IPS DF 4.7 (cell line): ENCODE data around the gene SKOR1.

Source experiments
- DNase-seq: peaks from one replicate; pipeline ENCODE4 v3.0.0-alpha.2; 2013; ENCODE audit warnings: low spot score; ENCODE audit errors: extremely low read depth

The SKOR1 gene

DNA sequence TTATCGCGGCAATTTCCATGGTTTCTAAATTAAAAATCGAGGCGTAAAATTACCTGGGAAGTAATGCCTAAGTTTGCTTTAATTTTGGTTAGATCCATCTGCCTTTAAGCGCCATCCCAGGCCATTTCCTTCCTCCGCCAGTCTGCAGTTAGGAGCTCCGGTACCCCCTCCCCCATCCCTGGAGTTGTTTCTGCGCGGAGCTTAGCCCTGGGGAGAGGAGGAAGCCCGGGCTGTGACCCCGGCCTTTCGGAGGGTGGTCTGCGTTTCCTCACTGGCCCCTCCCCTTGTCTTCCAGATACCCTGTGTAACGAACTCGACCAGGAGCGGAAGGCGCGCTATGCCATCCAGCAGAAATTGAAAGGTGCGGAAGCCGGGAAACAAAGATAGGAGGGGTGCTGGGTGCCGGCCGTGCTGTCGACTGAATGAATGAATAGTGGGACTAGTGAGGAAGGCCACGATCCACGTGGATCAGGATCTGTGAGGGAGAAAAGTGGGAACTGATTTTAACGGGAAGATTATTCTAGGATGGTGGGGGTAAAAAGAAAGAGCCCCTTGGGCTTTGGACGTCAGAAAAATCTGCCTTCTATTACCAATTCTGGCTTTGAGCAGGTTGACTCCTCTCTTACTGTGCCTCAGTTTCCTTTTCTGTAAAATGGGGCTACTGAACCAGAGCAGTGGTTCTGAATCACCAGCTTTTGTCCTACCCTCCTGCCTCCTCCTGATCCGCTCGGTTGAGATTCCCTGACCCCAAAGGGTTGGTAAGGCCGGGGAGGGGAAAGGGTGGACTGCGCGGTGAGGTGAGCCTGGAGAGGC lies 7.8 kb downstream of the SKOR1 start:
- no peak for DNase-seq

DNA sequence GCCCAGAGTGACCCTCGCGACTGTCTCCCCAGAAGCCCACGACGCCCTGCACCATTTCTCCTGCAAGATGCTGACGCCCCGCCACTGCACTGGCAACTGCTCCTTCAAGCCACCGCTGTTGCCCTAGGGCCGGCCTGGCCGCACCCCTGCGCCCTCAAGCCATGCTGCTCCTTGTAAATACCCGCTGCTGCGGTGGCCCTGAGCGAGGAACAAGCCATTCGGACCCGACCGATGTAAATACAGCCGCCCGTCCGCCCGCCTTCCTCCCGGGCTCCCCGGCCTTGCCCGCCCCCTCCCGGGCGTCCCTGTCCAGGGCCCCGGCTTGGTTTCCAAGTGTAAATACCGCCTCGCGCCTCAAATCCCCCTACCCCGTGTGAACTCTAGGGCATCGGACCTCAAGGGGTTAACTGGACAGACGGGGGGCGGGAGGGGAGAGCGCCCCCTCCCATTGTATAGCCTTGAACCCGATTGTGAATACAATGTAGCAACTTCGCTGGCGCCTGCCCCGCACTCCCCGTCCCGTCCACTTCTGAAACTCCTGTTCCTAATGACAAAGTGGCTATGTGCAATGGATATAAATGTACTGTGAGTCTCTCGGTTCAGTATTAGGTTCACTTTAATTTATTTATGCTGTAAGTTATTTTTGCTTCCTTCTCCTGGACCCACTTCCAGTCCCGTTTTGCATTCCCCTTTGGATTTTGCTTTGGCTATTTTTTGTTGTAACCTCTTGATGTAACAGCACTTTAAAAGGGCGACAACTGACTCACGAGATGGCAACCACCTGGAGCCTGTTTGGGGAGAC lies 8.6 kb downstream of the SKOR1 start:
- DNase-seq = no peak

DNA sequence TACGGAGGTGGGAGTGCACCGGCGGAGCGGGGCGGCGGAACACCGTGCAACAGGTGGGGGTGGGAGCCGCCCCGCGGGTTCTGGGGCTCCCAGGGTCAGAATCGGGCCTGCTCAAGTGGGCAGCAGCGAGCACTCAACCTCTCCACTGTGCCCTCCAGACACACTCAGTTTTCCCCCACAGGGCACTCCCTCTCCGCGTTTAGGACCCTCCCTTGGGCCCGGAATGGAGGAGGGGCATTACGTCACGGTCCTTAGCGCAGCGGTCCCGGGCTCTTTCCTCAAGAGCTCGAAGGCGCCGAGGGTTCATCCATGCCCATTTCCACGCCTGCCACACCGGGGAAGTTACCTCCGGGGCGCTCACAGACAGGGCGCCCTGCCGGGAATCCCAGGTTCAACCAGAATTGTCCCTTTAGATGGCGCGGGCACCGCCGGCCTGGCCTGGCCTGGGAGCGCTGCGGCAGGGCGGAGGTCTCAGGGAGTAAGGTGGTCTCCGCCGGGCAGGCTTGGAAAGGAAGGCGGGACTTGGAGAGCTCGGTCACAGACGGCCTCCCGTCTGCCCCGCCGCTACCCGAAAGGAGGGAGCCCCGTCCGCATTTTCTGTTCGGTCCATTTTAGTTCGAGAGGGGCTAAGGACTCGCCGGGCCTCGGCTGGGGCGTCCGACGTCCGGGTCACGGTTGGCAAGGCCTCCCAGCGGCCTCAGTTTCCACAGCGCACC lies 9.4 kb downstream of the SKOR1 start:
- DNase-seq = no peak

DNA sequence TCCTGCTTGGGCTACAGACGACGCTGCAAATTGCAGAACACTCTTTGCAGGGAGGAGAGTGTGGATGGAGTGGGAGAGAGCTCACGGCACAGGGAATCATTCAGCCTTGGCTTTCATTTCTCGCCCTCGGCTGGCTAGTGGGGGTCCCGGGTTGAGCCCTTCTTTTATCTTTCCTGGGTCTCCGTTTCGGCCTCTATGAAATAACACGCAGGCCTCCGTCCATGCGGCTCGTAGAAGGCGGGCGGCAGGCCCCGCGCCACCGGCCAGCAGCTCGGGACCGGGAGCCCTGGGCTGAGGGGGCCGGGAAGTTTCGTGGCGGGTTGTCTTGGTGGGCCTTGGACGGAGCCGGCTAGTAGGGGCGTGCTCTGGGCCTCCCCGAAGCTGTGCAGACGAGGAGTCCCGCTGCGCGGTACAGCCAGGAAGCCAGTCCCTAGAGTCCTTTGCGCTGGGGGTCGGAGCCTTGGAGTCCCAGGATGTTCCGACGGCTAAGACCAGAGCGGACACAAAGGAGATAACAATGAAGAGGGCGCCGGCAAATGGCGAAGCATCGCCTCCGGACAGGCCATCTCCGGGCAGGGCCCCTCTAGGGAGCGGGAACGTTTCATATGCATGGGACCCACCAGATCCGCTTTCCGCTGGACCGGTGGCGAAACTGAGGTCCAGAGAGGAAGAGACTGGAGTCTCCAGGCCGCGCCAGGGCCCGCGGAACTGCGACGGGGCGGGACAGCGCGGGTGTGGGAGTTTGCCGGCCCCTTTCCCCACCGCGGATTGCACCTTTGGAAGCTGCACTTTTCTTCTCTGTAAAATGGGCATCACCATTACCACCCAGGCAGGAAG lies 10.2 kb downstream of the SKOR1 start:
- no peak for DNase-seq

DNA sequence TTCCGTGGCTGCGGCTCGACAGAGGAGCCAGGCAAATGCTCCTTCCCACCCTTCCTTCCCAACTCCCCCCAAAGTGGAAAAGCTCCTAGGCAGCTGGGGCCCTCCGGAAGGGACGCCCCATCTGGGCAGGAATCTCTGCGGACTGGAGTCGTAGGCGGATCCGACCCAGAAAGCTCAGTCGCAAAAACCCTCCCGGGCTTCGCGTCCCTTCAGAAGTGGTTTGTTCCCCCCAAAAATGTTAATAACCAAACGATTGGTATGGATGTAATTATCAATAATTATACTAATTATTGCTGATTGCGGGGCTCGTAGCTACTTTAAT lies 10.8 kb downstream of the SKOR1 start:
- no peak for DNase-seq

DNA sequence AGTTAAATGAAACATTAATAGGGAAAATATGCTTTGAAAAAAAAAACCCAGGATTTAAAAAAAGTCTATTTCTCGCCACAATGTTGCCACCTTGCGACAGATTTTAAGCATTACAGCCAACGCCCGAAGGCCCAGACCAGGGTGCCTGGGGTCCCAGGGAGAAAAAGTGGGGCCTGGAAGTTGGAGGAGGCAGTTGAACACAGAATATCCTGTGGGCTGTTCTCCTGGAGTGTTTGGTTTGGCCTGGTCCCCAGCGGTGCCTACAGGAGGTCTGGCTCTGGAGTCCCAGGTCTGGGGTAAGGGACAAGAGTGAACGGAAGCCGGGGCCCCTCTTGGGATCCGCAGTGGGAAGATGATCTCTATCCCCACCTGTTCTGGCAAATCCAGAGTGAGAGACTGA lies 11.2 kb downstream of the SKOR1 start:
- no peak for DNase-seq

DNA sequence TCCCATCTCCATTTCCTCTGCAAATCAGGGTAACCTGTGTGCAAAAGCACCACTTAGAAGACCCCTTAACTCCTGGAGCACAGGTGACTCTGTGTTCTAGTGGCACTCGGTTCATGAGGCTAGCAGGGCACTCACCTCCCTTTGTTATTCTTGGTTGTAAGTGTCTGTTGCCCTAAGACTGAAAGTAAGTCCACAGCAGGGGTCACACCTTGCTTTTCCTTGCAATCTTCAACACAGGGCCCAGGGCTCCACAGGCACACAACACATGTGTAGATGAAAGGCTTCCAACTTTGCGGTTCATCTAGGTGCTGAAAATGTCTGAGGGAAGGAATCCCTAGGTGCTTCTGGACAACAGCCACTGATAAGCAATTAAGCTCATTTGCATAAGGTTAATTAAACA lies 11.6 kb downstream of the SKOR1 start:
- no peak for DNase-seq

DNA sequence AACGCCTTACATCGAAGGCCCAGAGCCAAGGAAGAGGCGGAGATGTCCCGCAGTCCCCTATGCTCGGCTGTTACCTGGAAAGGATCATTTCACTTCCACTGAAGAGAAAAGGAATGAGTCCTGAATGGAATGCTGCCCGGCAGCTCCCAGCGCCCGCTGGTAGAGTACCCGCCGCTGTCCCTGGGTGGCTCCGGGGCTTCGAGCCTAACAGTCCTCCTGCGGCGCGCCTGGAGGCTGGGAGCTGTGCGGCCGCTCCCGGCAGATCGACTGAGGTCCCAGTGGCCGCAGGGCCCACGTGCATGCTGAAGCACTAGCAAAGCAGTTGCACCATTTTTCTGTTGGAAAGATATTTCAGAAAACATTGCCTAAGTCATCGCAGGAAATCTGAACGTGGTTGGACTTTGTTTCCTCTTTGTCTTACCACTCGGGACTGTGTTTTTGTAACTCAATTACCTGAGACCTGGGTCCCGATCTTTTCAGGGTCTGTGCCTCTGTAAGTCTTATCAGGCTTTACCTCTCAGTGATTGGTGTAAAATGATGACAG lies 13.6 kb downstream of the SKOR1 start:
- DNase-seq = no peak

DNA sequence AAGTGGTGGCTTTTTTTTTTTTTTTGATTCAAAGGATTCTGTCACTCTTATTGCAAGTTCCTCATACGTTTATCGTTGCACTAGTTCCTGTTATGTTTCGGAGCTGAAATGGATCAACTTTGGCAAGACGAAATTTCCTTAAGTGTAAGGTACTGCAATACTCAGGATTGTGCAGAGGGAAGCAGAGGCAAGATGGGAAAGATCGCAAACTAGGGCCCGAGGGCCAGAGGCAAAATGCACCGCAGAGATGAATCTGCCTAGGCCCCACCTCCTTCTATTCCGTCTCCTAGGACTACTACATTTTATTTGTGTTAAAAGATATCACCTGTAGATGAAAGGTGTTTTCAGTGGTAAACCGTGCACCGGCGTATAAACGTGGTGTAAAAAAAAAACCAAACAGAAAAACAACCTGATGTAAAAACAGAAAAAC lies 14.2 kb downstream of the SKOR1 start:
- no peak for DNase-seq

DNA sequence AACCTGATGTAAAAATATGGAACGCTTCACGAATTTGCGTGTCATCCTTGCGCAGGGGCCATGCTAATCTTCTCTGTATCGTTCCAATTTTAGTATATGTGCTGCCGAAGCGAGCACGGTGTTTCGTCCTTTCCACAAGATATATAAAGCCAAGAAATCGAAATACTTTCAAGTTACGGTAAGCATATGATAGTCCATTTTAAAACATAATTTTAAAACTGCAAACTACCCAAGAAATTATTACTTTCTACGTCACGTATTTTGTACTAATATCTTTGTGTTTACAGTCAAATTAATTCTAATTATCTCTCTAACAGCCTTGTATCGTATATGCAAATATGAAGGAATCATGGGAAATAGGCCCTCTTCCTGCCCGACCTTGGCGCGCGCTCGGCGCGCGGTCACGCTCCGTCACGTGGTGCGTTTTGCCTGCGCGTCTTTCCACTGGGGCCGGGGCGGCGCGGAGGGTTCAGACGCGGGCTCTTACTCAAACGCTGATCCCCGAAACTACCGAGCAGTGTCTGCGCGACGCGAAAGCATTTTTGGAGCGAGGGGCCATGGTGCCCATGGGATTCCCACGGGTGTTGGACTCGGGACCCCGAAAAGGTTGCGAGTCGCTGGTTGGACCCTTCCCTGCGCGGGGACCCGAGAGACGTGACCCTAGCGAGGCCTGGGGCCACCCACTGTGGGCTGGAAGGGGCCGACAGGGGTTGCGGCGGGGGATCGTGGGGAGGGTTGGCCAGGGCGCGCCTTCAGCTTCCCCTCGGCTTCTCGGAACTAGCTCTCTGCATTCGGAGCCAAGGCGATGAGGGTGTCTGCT lies 14.8 kb downstream of the SKOR1 start, which contains the start of gene RNU6-1:
Gene RNU6-1, minus strand, starts transcription at position 117 of the 820 bp plus-strand sequence.
- DNase-seq = no peak

DNA sequence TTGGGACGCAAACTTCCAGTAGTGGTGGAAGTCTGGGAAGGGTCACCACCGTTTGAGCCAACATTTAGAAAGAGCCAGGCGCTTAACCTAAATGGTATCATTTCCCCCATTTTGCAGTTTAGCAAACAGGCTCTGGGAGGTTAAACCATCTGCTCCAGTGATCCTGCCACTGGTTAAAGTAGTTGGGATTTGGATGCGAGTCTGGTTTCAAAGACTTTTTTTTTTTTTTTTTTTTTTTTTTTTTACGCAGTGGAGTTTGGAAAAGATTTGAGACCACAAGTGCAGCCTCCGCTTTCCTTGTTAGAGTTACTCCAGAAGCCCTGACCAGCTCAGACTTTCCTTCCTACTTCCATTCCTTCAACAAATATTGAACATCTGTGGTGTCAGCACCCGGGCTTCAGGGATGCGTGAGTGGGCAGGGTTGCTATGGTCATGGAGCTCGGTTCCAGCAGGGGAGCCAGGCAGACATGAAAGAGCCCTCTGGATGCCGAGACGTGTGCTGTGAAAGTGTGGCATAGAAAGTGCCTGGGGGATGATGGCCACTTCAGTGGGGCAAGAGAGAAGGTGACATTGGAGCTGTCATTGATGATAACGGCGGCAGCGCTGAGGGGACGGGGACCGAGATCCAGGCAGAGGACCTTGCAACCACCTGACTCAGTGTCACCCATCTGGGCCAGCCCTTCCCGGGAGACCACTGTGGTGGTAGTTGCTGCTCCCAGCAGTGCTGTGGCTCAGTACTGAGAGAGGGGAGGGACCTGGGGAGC lies 15.6 kb downstream of the SKOR1 start:
- DNase-seq = no peak

DNA sequence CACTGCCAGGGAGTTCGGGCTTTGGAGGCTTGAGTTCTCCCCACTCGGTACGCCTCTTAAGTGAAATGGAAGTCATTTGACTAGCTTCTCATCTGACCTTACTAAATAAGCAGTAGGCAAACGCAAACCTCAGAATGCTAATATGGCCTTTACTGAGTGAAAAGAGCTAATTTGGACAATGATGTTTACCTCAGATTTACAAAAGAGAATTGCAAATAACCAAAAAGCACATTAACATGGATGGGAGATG lies 16.1 kb downstream of the SKOR1 start:
- DNase-seq = no peak

DNA sequence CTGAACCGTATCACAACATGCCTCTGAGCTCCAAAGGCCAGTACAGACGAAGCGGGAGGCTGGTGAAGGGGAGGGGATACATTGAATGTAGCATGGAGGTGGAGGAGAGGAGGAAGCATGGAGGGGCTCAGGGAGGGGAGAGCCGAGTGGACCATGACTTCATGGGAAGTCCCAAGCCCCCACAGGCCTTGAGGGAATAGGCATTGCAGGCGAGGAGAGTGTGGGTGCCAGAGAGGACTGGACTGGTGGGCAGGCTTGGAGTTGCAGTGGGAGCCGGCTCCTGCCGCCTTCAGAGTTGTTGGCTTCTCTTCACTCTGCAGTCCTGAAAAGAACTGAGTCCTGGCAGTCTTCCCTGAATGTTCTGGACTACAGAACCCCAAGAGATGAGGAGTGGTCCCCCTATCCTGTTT lies 17.8 kb downstream of the SKOR1 start:
- DNase-seq = no peak

DNA sequence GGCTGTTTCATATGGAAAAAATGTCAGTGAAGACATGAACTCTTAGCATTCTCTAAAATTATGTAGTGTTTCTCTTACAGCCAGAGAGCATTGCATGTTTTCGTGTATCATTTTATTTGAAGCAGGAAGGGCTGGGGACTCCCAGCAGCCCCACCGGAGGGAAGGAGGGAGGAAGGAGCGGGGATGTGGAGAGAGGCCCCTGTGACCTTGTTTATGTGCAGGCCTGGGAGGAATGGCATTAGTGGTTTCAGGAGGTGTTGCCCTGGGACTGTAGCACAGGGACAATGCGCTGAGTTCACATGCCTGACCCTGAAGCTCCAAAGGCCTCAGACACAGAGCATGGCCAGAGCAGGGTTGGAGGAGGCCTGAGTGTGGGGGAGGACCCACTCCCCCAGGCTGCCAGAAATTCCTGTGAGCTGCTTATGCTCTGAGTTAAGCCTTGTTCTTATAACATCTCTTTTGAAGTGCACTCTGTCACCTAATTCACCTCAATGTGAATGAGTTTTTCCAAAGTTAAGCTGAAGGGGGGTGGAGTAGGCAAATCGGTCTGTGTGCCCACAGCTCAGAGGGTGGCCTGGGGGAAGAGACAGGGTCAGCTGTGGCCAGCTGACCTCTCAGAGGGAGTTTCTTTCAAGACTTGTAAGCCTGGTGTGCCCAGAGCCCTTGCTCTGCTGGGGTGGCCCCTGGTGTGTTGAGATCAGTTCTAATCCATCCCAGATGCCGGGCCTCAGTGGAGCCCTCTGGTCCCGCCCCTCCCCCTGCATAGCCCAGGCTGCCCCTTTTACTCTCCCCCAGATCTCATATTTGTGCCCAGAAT lies 18.5 kb downstream of the SKOR1 start:
- no peak for DNase-seq

DNA sequence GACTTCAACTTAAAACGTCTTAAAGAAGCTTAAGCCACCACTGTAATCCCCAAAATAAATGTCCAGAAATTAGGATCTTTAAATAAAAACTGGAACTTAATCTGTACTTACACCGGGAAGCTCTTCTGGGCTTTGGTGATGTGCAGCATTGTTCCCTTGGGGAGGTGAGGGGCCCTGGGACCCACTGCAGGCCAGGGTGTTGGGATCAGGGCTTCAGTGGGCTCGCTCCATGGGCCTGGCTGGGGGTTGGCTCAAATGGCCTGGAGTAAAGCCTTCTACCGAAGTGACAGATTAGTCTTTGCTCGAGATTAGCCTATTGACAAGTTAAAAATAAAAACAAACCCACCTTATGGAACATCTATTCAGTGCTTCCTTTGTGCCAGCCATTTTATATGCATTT lies 20.7 kb downstream of the SKOR1 start:
- DNase-seq = no peak

DNA sequence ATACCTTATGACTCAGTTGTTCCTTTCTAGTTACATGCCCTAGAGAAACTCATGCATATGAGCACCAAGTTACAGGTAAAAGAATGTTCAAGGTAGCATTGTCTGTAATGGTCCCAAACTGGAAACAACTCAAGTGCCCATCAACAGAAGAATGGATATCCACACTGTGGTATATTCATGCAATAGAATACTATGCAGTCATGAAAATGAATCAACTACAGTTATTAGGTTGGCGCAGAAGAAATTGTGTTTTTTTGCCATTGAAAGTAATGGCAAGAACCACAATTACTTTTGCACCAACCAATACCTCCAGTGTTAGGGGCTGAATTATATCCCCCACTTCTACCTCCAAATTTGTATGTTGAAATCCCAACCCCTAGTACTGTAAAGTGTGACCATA lies 24.2 kb downstream of the SKOR1 start:
- no peak for DNase-seq

DNA sequence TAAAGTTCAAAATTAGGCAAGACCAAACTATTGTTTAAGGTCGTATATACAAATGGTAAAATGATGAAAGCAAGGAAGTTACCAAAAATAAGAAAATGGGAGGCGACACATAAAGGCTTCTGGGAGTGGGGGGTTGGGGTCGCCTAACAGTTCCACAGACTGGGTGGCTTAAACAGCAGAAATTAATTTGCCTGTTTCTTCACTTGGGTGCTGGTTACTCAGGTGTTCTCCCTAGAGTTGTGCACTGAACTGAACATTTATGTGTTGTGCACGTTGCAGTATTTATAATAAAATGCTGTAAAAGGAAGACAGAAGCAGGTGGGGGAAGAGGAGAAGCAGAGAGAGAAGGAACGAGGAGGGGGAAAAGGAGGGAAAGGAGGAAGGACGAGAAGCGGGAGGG lies 25.0 kb downstream of the SKOR1 start:
- DNase-seq = no peak

DNA sequence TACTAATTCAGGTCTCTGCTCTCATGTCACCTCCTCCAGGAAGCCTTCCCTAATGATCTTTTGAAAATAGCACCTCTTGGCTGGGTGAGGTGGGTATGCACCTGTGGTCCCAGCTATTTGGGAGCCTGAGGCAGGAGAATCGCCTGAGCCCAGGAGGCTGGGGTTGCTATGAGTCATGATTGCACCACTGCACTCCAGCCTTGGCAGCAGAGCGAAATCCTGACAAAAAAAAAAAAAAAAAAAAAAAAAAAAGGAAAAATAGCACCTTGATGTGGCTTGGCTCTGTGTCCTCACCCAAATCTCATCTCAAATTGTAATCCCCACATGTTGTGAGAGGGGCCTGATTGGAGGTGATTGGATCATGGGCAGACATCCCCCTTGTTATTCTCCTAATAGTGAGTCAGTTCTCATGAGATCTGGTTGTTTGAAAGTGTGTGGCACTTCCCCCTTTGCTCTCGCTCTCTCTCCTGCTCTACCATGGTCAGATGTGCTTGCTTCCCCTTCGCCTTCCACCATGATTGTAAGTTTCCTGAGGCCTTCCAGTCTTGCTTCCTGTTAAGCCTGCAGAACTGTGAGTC lies 25.8 kb downstream of the SKOR1 start:
- no peak for DNase-seq
